OCI-LY1 (cell line): ENCODE results near the gene PRTN3.
A peak's percentile ranks its signal among the peaks of the same experiment; 100 is the strongest.

ENCODE experiments used
- H2AFZ ChIP-seq: fragments of 200-600 bp; sonication (generic), shearing (Covaris generic); 2 replicates; pipeline ENCODE4 v1.6.0; 2014; ENCODE audit warnings: antibody characterized with exemption, mild to moderate bottlenecking, low read length
- H3F3A ChIP-seq: fragments of 200-600 bp; sonication (generic), shearing (Covaris generic); 2 replicates; pipeline ENCODE4 v1.6.0; 2014; ENCODE audit warnings: mild to moderate bottlenecking, antibody characterized with exemption, low read length, moderate library complexity; ENCODE audit not compliant: insufficient read depth
- H3K27ac ChIP-seq: fragments of 200-600 bp; sonication (generic); 2 replicates; pipeline ENCODE4 v1.5.1; 2014; ENCODE audit warnings: low read length, mixed run types, mild to moderate bottlenecking, low read depth; ENCODE audit not compliant: poor library complexity, severe bottlenecking
- H3K27me3 ChIP-seq: fragments of 200-600 bp; sonication (generic); 2 replicates; pipeline ENCODE4 v1.6.0; 2014; ENCODE audit warnings: antibody characterized with exemption, mild to moderate bottlenecking, low read length, moderate library complexity; ENCODE audit not compliant: insufficient read depth
- H3K36me3 ChIP-seq: fragments of 200-600 bp; sonication (generic); 2 replicates; pipeline ENCODE4 v1.6.1; 2014; ENCODE audit warnings: mild to moderate bottlenecking, antibody characterized with exemption, low read length, moderate library complexity, mixed read lengths; ENCODE audit not compliant: insufficient read depth
- H3K4me1 ChIP-seq: fragments of 200-600 bp; sonication (generic); 2 replicates; pipeline ENCODE4 v1.5.1; 2014; ENCODE audit warnings: mild to moderate bottlenecking, low read length, moderate library complexity; ENCODE audit not compliant: insufficient read depth, severe bottlenecking
- H3K4me2 ChIP-seq: fragments of 200-600 bp; sonication (generic), shearing (Covaris generic); 2 replicates; pipeline ENCODE4 v1.6.1; 2014; ENCODE audit warnings: low read length
- H3K4me3 ChIP-seq: fragments of 200-600 bp; sonication (generic); 2 replicates; pipeline ENCODE4 v1.5.1; 2014; ENCODE audit warnings: low read length, low read depth, mild to moderate bottlenecking, mixed read lengths; ENCODE audit not compliant: poor library complexity, severe bottlenecking
- H3K79me2 ChIP-seq: fragments of 200-600 bp; shearing (Covaris generic); 2 replicates; pipeline ENCODE4 v1.6.1; 2016; ENCODE audit warnings: mixed run types, low read length, mixed read lengths; ENCODE audit not compliant: insufficient read depth
- H3K9ac ChIP-seq: fragments of 200-600 bp; sonication (generic), shearing (Covaris generic); 2 replicates; pipeline ENCODE4 v1.6.1; 2014; ENCODE audit warnings: mild to moderate bottlenecking, low read length, mixed read lengths
- H3K9me2 ChIP-seq: fragments of 200-600 bp; sonication (generic), shearing (Covaris generic); 2 replicates; pipeline ENCODE4 v1.6.1; 2014; ENCODE audit warnings: low read depth, mild to moderate bottlenecking, low read length, mixed read lengths
- H3K9me3 ChIP-seq: fragments of 200-600 bp; shearing (Covaris generic); 2 replicates; pipeline ENCODE4 v1.6.1; 2014; ENCODE audit warnings: low read length, mixed read lengths
- H4K20me1 ChIP-seq: fragments of 200-600 bp; sonication (generic), shearing (Covaris generic); 2 replicates; pipeline ENCODE4 v1.6.0; 2016; ENCODE audit warnings: mild to moderate bottlenecking, low read length; ENCODE audit not compliant: insufficient read depth
- CTCF ChIP-seq: fragments of 200-600 bp; sonication (generic), shearing (Covaris generic); IDR thresholded peaks from 2 replicates; pipeline ENCODE4 v1.5.1; 2017; ENCODE audit warnings: mild to moderate bottlenecking, antibody characterized with exemption, low read length, moderate library complexity, mixed read lengths
- EZH2 ChIP-seq: fragments of 200-600 bp; sonication (generic), shearing (Covaris generic); IDR thresholded peaks from 2 replicates; pipeline ENCODE4 v1.8.0; 2017; ENCODE audit warnings: borderline replicate concordance, mixed run types, mild to moderate bottlenecking, antibody characterized with exemption, low read length, moderate library complexity, mixed read lengths

Gene PRTN3

GRCh38 chr19:873561-874041, 32.8 kb downstream of the PRTN3 start:
- Histone ChIP-seq H3K4me3 (peak overlapping the region; percentile 12), H3K36me3 (peaks cover 15% of the 10 kb centered on the region), H4K20me1 (no peaks in the 10 kb centered on the region), H3K9ac (no peak overlapping the region), H3F3A (no peaks in the 10 kb centered on the region), H3K4me2 (peak overlapping the region; percentile 20; the same call in 1 of the 2 replicates), H2AFZ (no peak overlapping the region), H3K27ac (no peak overlapping the region), H3K4me1 (peaks cover 17% of the 10 kb centered on the region), H3K9me3 (no peaks in the 10 kb centered on the region), H3K9me2 (no peaks in the 10 kb centered on the region), H3K27me3 (no peaks in the 10 kb centered on the region), H3K79me2 (no peaks in the 10 kb centered on the region)
- TF ChIP-seq CTCF (no peak), EZH2 (no peak)

GRCh38 chr19:875265-875879, 34.6 kb downstream of the PRTN3 start:
- no peak for TF ChIP-seq CTCF
- TF ChIP-seq EZH2 = no peak
- no peaks in the 10 kb centered on the region for H3K27me3 ChIP-seq
- no peaks in the 10 kb centered on the region for H3K9me2 ChIP-seq
- H3K4me3 ChIP-seq = no peak overlapping the region
- no peaks in the 10 kb centered on the region for H3F3A ChIP-seq
- peaks cover 17% of the 10 kb centered on the region for H3K4me1 ChIP-seq
- H3K4me2 ChIP-seq = no peak overlapping the region
- peak overlapping the region; percentile 42 for H3K27ac ChIP-seq
- no peaks in the 10 kb centered on the region for H3K9me3 ChIP-seq
- no peaks in the 10 kb centered on the region for H4K20me1 ChIP-seq
- H3K36me3 ChIP-seq = peaks cover 4% of the 10 kb centered on the region; the same call in 1 of the 2 replicates
- H3K79me2 ChIP-seq = no peaks in the 10 kb centered on the region
- H2AFZ ChIP-seq = no peak overlapping the region
- H3K9ac ChIP-seq = no peak overlapping the region

GRCh38 chr19:876089-876488, 35.3 kb downstream of the PRTN3 start:
- Histone ChIP-seq H3K9me2 (no peaks in the 10 kb centered on the region), H3K4me1 (peaks cover 17% of the 10 kb centered on the region), H3K27me3 (no peaks in the 10 kb centered on the region), H3K36me3 (peaks cover 5% of the 10 kb centered on the region), H3K79me2 (no peaks in the 10 kb centered on the region), H4K20me1 (no peaks in the 10 kb centered on the region), H2AFZ (no peak overlapping the region), H3F3A (no peaks in the 10 kb centered on the region), H3K4me3 (no peak overlapping the region), H3K4me2 (no peak overlapping the region), H3K27ac (no peak overlapping the region), H3K9ac (no peak overlapping the region), H3K9me3 (no peaks in the 10 kb centered on the region)
- no peak for TF ChIP-seq EZH2
- TF ChIP-seq CTCF = no peak
